Psoas muscle (tissue), 8 donors: ENCODE measurements around the gene APOBEC4. TPM values are rescaled to one million over a fixed set of nuclear protein-coding genes. Genes with fewer than 3 reads are reported as not detected.

Source experiments
- ATAC-seq, 4 donors: fragments of 200-7000 bp; cut with Tn5 transposase; one replicate each; pipeline ENCODE4 v1.9.1; 2020; ENCODE audit warnings: moderate library complexity in 3 of 4, mild to moderate bottlenecking in 2 of 4
- DNase-seq, 2 donors: peaks; one replicate each; pipeline ENCODE4 v3.0.0-alpha.2; 2020
- H3K27ac ChIP-seq: fragments of 200-600 bp; one replicate; pipeline ENCODE4 v1.8.0; 2022
- H3K27me3 ChIP-seq, 3 donors: fragments of 200-600 bp in 1 of 3; one replicate each; pipeline versions ENCODE4 v1.6.1 to v1.8.0; 2013 to 2022; ENCODE audit warnings: low read length in 2 of 3, mild to moderate bottlenecking in 2 of 3, moderate library complexity in 1 of 3; ENCODE audit not compliant: insufficient read depth in 3 of 3
- H3K36me3 ChIP-seq, 2 donors: fragments of 200-600 bp in 1 of 2; one replicate each; pipeline versions ENCODE4 v1.6.1 to v1.8.0; 2013 to 2022; ENCODE audit warnings: low read depth in 1 of 2, mild to moderate bottlenecking in 1 of 2, moderate library complexity in 1 of 2; ENCODE audit not compliant: insufficient read depth in 1 of 2
- H3K4me1 ChIP-seq: fragments of 200-600 bp; one replicate; pipeline ENCODE4 v1.8.0; 2022
- H3K4me3 ChIP-seq: fragments of 200-600 bp; one replicate; pipeline ENCODE4 v1.8.0; 2022; ENCODE audit warnings: mild to moderate bottlenecking
- H3K9me3 ChIP-seq: fragments of 200-600 bp; one replicate; pipeline ENCODE4 v1.8.0; 2022
- WGBS, 3 donors: extraction: QIAGEN DNeasy Blood & Tissue Kit; methylation state at CpG; one replicate each; pipeline versions ENCODE4 v1.1.6 to v1.1.7; 2013; 5-methylcytosine and 5-hydroxymethylcytosine counted together
- intact Hi-C, 2 donors: fragments of 100-400 bp; cut with DNase I; formaldehyde crosslinking; loops; one replicate each; pipeline versions ENCODE4 v1.11.0 to v1.14.2; 2022
- polyA plus RNA-seq, 3 donors: library from polyadenylated mRNA; stranded (reverse); fragments of 200-250 nt; gene quantifications; one replicate each; pipeline ENCODE4 v1.2.3, GENCODE V29; 2013
- total RNA-seq, 4 donors: library from RNA; stranded (reverse); fragmentation: NEBNext Ultra II Directional in 2 of 4; extraction: Animal tissue kit (Norgen Biotek cat#: 25700) in 2 of 4; gene quantifications; one replicate each; pipeline versions ENCODE4 v1.2.1 to v1.2.4, GENCODE V29; 2021 to 2023
- TF ChIP-seq, protein P1 (sequence below): fragments of 200-600 bp; IDR thresholded peaks from one replicate; pipeline ENCODE4 v1.8.0; 2022; ENCODE audit warnings: antibody characterized with exemption
- donor health status: healthy with polysubstance abuse.
- donor health status: DM: no; HTN: no; CAD: no; lungs with moderate emphysema.
- donor health status: Bipolar disorder and iron deficiency.
- donor health status: healthy.
- donor health status: DM: yes; HTN: yes; CAD: no.
- donor health status: DM: no; HTN: no; CAD: no.
- donor health status: DM: no; HTN: no; CAD: no.
- donor health status: DM: yes; HTN: yes; CAD: no.

Gene APOBEC4
- total and polyA plus RNA-seq, 7 donors = not detected

DNA sequence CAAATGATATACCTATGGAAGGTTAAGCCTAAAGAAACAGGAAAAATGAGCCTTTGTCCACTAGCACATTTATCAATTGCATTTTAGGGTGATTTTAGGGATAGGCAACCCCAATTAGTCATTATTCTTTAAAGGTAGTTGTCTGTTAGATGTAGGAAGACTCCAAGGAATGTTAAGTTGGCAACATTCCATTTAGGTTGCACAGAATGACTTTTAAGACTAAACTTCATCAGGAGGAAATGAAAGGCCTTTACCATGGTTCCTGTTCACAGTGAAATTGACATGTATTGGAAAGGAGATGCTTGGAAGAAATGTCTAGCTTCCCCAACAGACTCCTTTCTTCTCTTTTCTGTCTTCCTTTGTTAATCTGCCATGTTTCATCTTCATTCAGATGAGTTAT is 1.6 kb upstream of the APOBEC4 start:
- H3K4me3 ChIP-seq = no peak overlapping the region
- H3K27ac ChIP-seq = no peak overlapping the region
- H3K27me3 ChIP-seq = no peaks in the 10 kb centered on the region
- H3K4me1 ChIP-seq = no peaks in the 10 kb centered on the region
- no peak for DNase-seq
- H3K36me3 ChIP-seq = no peaks in the 10 kb centered on the region
- no peaks in the 10 kb centered on the region for H3K9me3 ChIP-seq
- ATAC-seq = no peak
- TF ChIP-seq, protein P1, sequence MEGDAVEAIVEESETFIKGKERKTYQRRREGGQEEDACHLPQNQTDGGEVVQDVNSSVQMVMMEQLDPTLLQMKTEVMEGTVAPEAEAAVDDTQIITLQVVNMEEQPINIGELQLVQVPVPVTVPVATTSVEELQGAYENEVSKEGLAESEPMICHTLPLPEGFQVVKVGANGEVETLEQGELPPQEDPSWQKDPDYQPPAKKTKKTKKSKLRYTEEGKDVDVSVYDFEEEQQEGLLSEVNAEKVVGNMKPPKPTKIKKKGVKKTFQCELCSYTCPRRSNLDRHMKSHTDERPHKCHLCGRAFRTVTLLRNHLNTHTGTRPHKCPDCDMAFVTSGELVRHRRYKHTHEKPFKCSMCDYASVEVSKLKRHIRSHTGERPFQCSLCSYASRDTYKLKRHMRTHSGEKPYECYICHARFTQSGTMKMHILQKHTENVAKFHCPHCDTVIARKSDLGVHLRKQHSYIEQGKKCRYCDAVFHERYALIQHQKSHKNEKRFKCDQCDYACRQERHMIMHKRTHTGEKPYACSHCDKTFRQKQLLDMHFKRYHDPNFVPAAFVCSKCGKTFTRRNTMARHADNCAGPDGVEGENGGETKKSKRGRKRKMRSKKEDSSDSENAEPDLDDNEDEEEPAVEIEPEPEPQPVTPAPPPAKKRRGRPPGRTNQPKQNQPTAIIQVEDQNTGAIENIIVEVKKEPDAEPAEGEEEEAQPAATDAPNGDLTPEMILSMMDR = no peak
- intact Hi-C loops = loop anchor here (1.0 to 2.0 kb wide), 2 partner anchors 260 to 262 kb away; no protein-coding TSS in a partner anchor

DNA sequence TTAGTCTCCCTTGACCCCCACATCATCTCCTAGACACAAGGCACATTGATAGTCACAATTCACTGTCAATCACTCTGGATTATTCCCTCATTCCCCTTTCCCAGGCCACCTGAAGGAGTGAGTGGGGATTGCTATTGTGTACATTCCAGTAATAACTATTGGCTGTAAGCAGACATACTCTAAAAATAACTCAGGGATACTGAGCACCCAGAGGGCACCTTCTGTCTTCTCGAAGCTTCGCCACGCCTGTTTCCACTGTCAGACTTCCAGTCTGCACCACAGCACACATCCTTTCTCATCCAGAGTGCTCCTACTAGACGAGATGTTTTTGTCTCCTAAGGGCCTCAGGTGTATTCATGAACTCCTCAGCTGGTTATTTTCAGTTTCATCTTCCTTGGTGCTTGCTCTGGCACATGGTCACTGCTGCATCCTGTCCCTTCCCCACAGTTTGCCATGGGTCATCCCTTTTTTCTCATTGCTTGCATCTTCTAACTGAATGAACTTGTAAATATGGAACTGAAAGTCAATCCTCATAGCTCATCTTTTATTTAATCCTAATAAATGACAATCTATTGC is 848 bp upstream of the APOBEC4 start:
- H3K4me3 ChIP-seq = no peak overlapping the region
- no peak for DNase-seq
- ATAC-seq = no peak
- intact Hi-C loops = loop anchor here in 1 of 2 donors (2.0 kb wide), 1 partner anchor 261 kb away; no protein-coding TSS in a partner anchor
- TF ChIP-seq, protein P1 = no peak
- 72 to 82% (median 82%) methylated on average over 4 of the region's 4 CpGs for WGBS, 3 donors
- no peak overlapping the region for H3K27ac ChIP-seq
- no peaks in the 10 kb centered on the region for H3K27me3 ChIP-seq
- no peaks in the 10 kb centered on the region for H3K4me1 ChIP-seq
- no peaks in the 10 kb centered on the region for H3K36me3 ChIP-seq
- H3K9me3 ChIP-seq = no peaks in the 10 kb centered on the region

DNA sequence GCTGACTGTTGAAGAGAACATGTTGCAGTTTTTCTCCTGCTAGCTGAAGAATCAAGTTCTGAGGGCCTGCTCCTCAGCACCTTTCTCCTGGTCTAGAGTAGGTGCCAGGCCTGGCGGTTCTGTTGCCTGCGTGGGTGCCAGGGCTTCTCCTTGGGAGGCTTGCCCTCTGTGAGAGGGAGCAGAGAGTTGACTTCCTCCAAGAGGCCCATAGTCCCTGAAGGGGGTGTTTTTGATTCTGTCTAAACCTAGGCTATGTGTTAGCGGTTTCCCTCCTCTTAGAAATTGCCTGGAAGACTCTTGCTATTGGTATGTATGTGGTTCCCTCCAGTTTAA is 312 bp upstream of the APOBEC4 start:
- H3K36me3 ChIP-seq = no peaks in the 10 kb centered on the region
- DNase-seq (no peak), ATAC-seq (no peak)
- no peak overlapping the region for H3K27ac ChIP-seq
- no peaks in the 10 kb centered on the region for H3K27me3 ChIP-seq
- WGBS, 3 donors = 91 to 96% (median 92%) methylated on average over 3 of the region's 3 CpGs
- H3K4me3 ChIP-seq = no peak overlapping the region
- TF ChIP-seq, protein P1 = no peak
- H3K9me3 ChIP-seq = no peaks in the 10 kb centered on the region
- intact Hi-C loops = no loop called here
- no peaks in the 10 kb centered on the region for H3K4me1 ChIP-seq

DNA sequence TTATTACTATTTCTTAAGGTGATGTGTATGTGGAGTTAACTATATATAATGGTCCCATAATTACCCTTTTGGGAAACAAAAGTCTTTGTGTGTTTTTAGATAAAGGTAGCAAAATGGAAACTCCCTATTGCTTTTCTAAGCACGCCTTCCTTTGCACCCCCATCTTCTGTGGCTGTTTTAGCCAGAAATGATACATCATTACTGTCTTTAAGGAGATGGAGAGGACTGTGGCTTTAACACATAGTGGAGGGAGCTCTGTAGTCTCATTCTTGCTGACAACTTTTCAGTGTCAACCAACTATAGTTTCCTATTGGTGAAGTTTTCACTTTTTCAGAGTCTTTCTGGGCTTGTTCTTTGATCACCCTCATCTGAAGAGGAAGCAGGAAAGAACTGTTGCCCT is 1.0 kb downstream of the APOBEC4 start:
- intact Hi-C loops = no loop called here
- Histone ChIP-seq H3K27ac (no peak overlapping the region), H3K9me3 (no peaks in the 10 kb centered on the region), H3K4me1 (no peaks in the 10 kb centered on the region), H3K36me3 (no peaks in the 10 kb centered on the region), H3K27me3 (no peaks in the 10 kb centered on the region), H3K4me3 (no peak overlapping the region)
- ATAC-seq (no peak), DNase-seq (no peak)
- WGBS, 3 donors = 84 to 92% (median 91%) methylated on average over 1 of the region's 1 CpG
- TF ChIP-seq, protein P1 = no peak

DNA sequence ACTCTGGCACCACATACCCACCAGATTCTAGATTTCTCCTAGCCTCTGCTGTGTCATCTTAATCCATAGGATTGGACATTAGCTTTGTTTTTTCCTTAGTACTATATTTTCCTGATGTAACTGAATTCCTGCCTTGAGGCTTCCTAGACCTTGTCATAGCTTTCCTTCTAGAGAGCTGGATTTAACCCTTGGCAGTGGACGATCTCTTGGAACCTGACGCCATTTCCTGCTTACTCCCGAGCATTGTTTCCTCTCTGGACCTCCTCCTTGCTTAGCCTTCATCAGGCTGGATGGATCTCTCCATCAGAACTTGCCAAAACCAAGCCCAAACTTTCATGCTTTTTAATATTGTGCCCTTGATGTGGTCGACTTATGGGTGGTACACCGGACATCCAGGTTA is 1.5 kb downstream of the APOBEC4 start:
- Histone ChIP-seq H3K4me3 (no peak overlapping the region), H3K9me3 (no peaks in the 10 kb centered on the region), H3K36me3 (no peaks in the 10 kb centered on the region), H3K27me3 (no peaks in the 10 kb centered on the region), H3K27ac (no peak overlapping the region), H3K4me1 (no peaks in the 10 kb centered on the region)
- intact Hi-C loops = no loop called here
- WGBS, 3 donors = 58 to 66% (median 63%) methylated on average over 5 of the region's 5 CpGs
- TF ChIP-seq, protein P1 = no peak
- no peak for ATAC-seq
- DNase-seq = no peak
